ENCODE results near the gene KLF7.

- no peak for TF ChIP-seq CTCF (IDR thresholded peaks at IDR 0.05)
- no peak for TF ChIP-seq EZH2phosphoT487 (IDR thresholded peaks at IDR 0.05)
- TF ChIP-seq EZH2 (IDR thresholded peaks at IDR 0.05): no peak
These were observed 4.3 kb downstream of the KLF7 start for GRCh38 chr2:207161247-207162123.

Measured in neural progenitor cell (in vitro differentiated cells).